Naive thymus-derived CD4-positive, alpha-beta T cell (primary cell): ENCODE results near the gene NR5A1. TPM values are rescaled to one million over a fixed set of nuclear protein-coding genes. Genes with fewer than 3 reads are reported as not detected.

ENCODE experiments used
- ATAC-seq: fragments of 150-1000 bp; cut with Tn5 transposase; 2 replicates; pipeline ENCODE4 v1.10.0; 2021; ENCODE audit warnings: mild to moderate bottlenecking, moderate library complexity
- CTCF ChIA-PET: fragments of 350-600 bp; sonication (Branson Sonifier 250); formaldehyde crosslinking; loops from one replicate; lab custom pipeline; 2021; ENCODE audit warnings: antibody characterized with exemption; lab: Charles Lee
- POLR2A ChIA-PET: fragments of 350-600 bp; sonication (Branson Sonifier 250); formaldehyde crosslinking; loops from one replicate; lab custom pipeline; 2021; ENCODE audit warnings: antibody characterized with exemption, inconsistent platforms; lab: Charles Lee
- DNase-seq, 9 donors: peaks; one replicate each; pipeline versions ENCODE4 v3.0.0 to v3.0.0-alpha.2; 2020 to 2022; ENCODE audit warnings: mixed read lengths in 1 of 9
- H3K27ac ChIP-seq: one replicate; pipeline ENCODE4 v1.7.0; 2013; ENCODE audit warnings: mild to moderate bottlenecking, low read depth, low read length, moderate library complexity
- H3K27me3 ChIP-seq, 2 donors: one replicate each; pipeline ENCODE4 v1.7.0; 2013; ENCODE audit warnings: low read length in 2 of 2, mild to moderate bottlenecking in 2 of 2, moderate library complexity in 2 of 2; ENCODE audit not compliant: control insufficient read depth in 2 of 2, insufficient read depth in 2 of 2
- H3K36me3 ChIP-seq, 3 experiments: 1 replicate in 2 of 3; 2 replicates in 1 of 3; pipeline ENCODE4 v1.7.0; 2013; ENCODE audit warnings: low read length in 3 of 3, mild to moderate bottlenecking in 3 of 3, moderate library complexity in 1 of 3; ENCODE audit not compliant: insufficient read depth in 3 of 3, control insufficient read depth in 2 of 3
- H3K4me1 ChIP-seq, 2 donors: one replicate each; pipeline ENCODE4 v1.7.0; 2013; ENCODE audit warnings: low read length in 2 of 2, mild to moderate bottlenecking in 2 of 2, moderate library complexity in 1 of 2; ENCODE audit not compliant: control insufficient read depth in 2 of 2, insufficient read depth in 2 of 2
- H3K4me3 ChIP-seq: 2 replicates; pipeline ENCODE4 v1.7.0; 2013; ENCODE audit warnings: mild to moderate bottlenecking, low read length
- H3K9me3 ChIP-seq, 3 experiments: 1 replicate in 2 of 3; 2 replicates in 1 of 3; pipeline ENCODE4 v1.7.0; 2013; ENCODE audit warnings: low read length in 3 of 3; ENCODE audit not compliant: control insufficient read depth in 2 of 3
- H3K27ac Mint-ChIP-seq, 9 donors: one replicate each; pipeline ENCODE4 v1.8.0; 2020 to 2022; ENCODE audit warnings: mixed read lengths in 9 of 9, mild to moderate bottlenecking in 8 of 9, moderate library complexity in 5 of 9, inconsistent platforms in 2 of 9
- H3K27me3 Mint-ChIP-seq, 5 donors: one replicate each; pipeline ENCODE4 v1.8.0; 2021 to 2022; ENCODE audit warnings: mixed read lengths in 5 of 5, mild to moderate bottlenecking in 1 of 5
- H3K36me3 Mint-ChIP-seq, 5 donors: one replicate each; pipeline ENCODE4 v1.8.0; 2020 to 2022; ENCODE audit warnings: mixed read lengths in 5 of 5, mild to moderate bottlenecking in 3 of 5, inconsistent platforms in 1 of 5
- H3K4me1 Mint-ChIP-seq, 7 donors: one replicate each; pipeline ENCODE4 v1.8.0; 2020 to 2022; ENCODE audit warnings: mixed read lengths in 7 of 7, mild to moderate bottlenecking in 3 of 7, inconsistent platforms in 1 of 7
- H3K4me3 Mint-ChIP-seq, 10 donors: one replicate each; pipeline ENCODE4 v1.8.0; 2020 to 2022; ENCODE audit warnings: mild to moderate bottlenecking in 10 of 10, mixed read lengths in 10 of 10, moderate library complexity in 6 of 10, inconsistent platforms in 2 of 10
- H3K9me3 Mint-ChIP-seq, 11 donors: one replicate each; pipeline ENCODE4 v1.8.0; 2020 to 2022; ENCODE audit warnings: mixed read lengths in 11 of 11, mild to moderate bottlenecking in 4 of 11, inconsistent platforms in 1 of 11, moderate library complexity in 1 of 11
- intact Hi-C, 2 donors: fragments of 100-400 bp; cut with micrococcal nuclease; formaldehyde crosslinking; loops; one replicate each; pipeline ENCODE4 v1.15.1; 2023
- polyA plus RNA-seq, 2 donors: library from polyadenylated mRNA; unstranded; fragments of 300-500 nt; fragmentation: Illumina TruSeq; gene quantifications; one replicate each; pipeline ENCODE4 v1.2.3, GENCODE V29; 2021
- total RNA-seq, 6 experiments: library from RNA in 5 of 6; stranded (reverse) in 5 of 6; gene quantifications; 1 replicate in 5 of 6; 2 replicates in 1 of 6; pipeline ENCODE4 v1.2.3 and lab custom pipeline; 2021 to 2026

The NR5A1 gene
- total and polyA plus RNA-seq, 7 experiments from 2014 or later = 0.11 TPM; not detected in 6

DNA sequence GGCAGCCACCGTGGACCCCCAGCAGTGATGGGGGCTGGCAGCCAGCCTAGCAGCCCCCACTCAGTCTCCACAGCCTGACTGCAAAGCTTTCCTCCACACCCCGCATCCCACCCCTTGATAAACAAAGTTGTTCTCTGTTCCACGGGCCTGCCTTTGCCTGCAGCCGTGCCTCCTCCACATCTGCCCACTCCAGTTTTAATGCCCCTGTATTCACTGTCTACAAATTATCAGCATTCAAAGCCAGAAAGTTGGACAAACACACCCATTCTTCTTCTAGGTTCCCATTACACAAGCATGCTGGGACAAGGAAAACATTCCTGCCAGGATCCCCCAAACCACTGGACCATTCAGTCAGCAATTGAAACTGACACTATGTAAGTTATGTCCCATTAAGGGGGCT is 23.0 kb upstream of the NR5A1 start:
- intact Hi-C loops = no loop called here
- ChIA-PET POLR2A (no interaction called here), CTCF (no interaction called here)
- Mint-ChIP-seq H3K27me3 (peaks cover 0 to 2% (median 0%) of the 10 kb centered on the region in 5 donors), H3K4me1 (no peaks in the 10 kb centered on the region), H3K27ac (no peak overlapping the region), H3K4me3 (no peak overlapping the region), H3K9me3 (no peaks in the 10 kb centered on the region), H3K36me3 (no peaks in the 10 kb centered on the region)
- no peaks in the 10 kb centered on the region for H3K4me1 ChIP-seq
- ATAC-seq (no peak), DNase-seq (no peak)
- no peak overlapping the region for H3K4me3 ChIP-seq
- H3K27ac ChIP-seq = no peak overlapping the region
- H3K9me3 ChIP-seq = no peaks in the 10 kb centered on the region
- H3K36me3 ChIP-seq = no peaks in the 10 kb centered on the region
- no peaks in the 10 kb centered on the region for H3K27me3 ChIP-seq

DNA sequence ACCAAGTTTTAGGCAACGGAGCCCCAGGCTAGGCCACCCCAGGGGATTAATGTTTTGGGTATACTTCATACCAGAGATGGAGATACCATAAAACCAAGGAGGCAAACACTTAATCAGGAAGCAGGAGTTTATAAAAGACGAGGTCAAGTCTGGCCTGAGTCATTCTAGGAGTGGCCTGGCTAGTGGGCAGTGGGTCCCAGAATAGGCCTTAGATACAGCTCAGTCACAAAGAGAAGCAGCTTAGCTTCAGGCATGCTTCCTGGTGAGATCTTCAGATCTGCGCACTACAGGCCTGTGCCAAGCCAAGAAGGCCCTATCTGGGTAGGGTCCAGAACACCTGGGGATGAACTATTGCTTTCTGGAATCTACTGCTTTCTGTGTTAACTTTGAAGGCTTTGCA is 20.6 kb upstream of the NR5A1 start:
- H3K36me3 Mint-ChIP-seq = no peaks in the 10 kb centered on the region
- Histone ChIP-seq H3K36me3 (no peaks in the 10 kb centered on the region), H3K4me1 (no peaks in the 10 kb centered on the region), H3K4me3 (no peak overlapping the region), H3K27me3 (no peaks in the 10 kb centered on the region), H3K9me3 (no peaks in the 10 kb centered on the region), H3K27ac (no peak overlapping the region)
- H3K27me3 Mint-ChIP-seq = peaks cover 0 to 6% (median 0%) of the 10 kb centered on the region in 5 donors
- no peaks in the 10 kb centered on the region for H3K9me3 Mint-ChIP-seq
- ChIA-PET POLR2A (no interaction called here), CTCF (no interaction called here)
- no peak overlapping the region for H3K27ac Mint-ChIP-seq
- no peak overlapping the region for H3K4me3 Mint-ChIP-seq
- intact Hi-C loops = no loop called here
- no peaks in the 10 kb centered on the region for H3K4me1 Mint-ChIP-seq
- ATAC-seq (no peak), DNase-seq (no peak)

- DNase-seq (no peak), ATAC-seq (no peak)
- H3K4me3 ChIP-seq = no peak overlapping the region
- H3K9me3 ChIP-seq = no peaks in the 10 kb centered on the region
- no peaks in the 10 kb centered on the region for H3K4me1 ChIP-seq
- H3K27me3 ChIP-seq = no peaks in the 10 kb centered on the region
- H3K9me3 Mint-ChIP-seq = no peaks in the 10 kb centered on the region
- no peaks in the 10 kb centered on the region for H3K4me1 Mint-ChIP-seq
- no peaks in the 10 kb centered on the region for H3K36me3 ChIP-seq
- H3K27me3 Mint-ChIP-seq = peaks cover 0 to 9% (median 4%) of the 10 kb centered on the region in 5 donors
- H3K4me3 Mint-ChIP-seq = no peak overlapping the region
- intact Hi-C loops = no loop called here
- H3K36me3 Mint-ChIP-seq = no peaks in the 10 kb centered on the region
- ChIA-PET CTCF (interaction anchor here (1.3 kb wide), 1 partner anchor 9 kb away, joined by 5 read pairs; no protein-coding TSS in a partner anchor), POLR2A (no interaction called here)
- H3K27ac ChIP-seq = no peak overlapping the region
- no peak overlapping the region for H3K27ac Mint-ChIP-seq
Observed at GRCh38 chr9:124526174-124526573, 19.0 kb upstream of the NR5A1 start.

GRCh38 chr9:124522121-124523098 is 15.2 kb upstream of the NR5A1 start:
- no peak overlapping the region for H3K4me3 Mint-ChIP-seq
- no peak overlapping the region for H3K27ac ChIP-seq
- DNase-seq = no peak
- H3K9me3 Mint-ChIP-seq = no peaks in the 10 kb centered on the region
- H3K36me3 Mint-ChIP-seq = no peaks in the 10 kb centered on the region
- CTCF ChIA-PET = no interaction called here
- peaks cover 0 to 25% (median 6%) of the 10 kb centered on the region in 5 donors for H3K27me3 Mint-ChIP-seq
- ATAC-seq = no peak
- H3K27ac Mint-ChIP-seq = no peak overlapping the region
- no peaks in the 10 kb centered on the region for H3K4me1 ChIP-seq
- POLR2A ChIA-PET = no interaction called here
- H3K9me3 ChIP-seq = no peaks in the 10 kb centered on the region
- intact Hi-C loops = no loop called here
- H3K36me3 ChIP-seq = no peaks in the 10 kb centered on the region
- no peaks in the 10 kb centered on the region for H3K4me1 Mint-ChIP-seq
- peaks cover 0 to 6% of the 10 kb centered on the region in 2 donors for H3K27me3 ChIP-seq
- no peak overlapping the region for H3K4me3 ChIP-seq

- Histone ChIP-seq H3K27me3 (peaks cover 0 to 6% of the 10 kb centered on the region in 2 donors), H3K4me3 (no peak overlapping the region), H3K36me3 (no peaks in the 10 kb centered on the region), H3K9me3 (no peaks in the 10 kb centered on the region), H3K4me1 (no peaks in the 10 kb centered on the region), H3K27ac (no peak overlapping the region)
- Mint-ChIP-seq H3K27me3 (peaks cover 0 to 25% (median 4%) of the 10 kb centered on the region in 5 donors), H3K4me1 (no peaks in the 10 kb centered on the region), H3K36me3 (no peaks in the 10 kb centered on the region), H3K27ac (no peak overlapping the region), H3K4me3 (no peak overlapping the region), H3K9me3 (no peaks in the 10 kb centered on the region)
- no peak for DNase-seq
- ATAC-seq = no peak
- intact Hi-C loops = no loop called here
- CTCF ChIA-PET = no interaction called here
- POLR2A ChIA-PET = no interaction called here
Observed at GRCh38 chr9:124521142-124521541, 13.9 kb upstream of the NR5A1 start.

DNA sequence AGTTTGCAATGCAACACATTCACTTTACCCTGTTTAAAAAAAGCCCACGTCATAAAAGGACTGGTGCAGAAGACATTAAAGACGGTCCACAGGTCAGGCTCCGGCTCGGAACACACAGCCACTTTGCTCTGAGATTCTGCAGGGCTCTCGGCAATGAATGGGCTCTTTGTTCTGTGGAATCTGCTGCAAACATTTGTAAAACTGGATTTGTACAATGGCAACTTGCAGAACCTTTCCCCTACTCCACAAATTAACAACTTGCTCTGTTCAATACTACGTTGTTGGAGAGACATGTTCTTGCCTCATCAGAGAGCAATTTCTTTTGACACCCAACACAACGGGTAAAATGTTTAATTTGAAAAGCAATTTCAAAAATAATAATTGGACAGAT is 13.0 kb upstream of the NR5A1 start:
- ChIA-PET CTCF (no interaction called here), POLR2A (no interaction called here)
- H3K4me3 Mint-ChIP-seq = no peak overlapping the region
- no peaks in the 10 kb centered on the region for H3K9me3 Mint-ChIP-seq
- Histone ChIP-seq H3K27ac (no peak overlapping the region), H3K4me1 (no peaks in the 10 kb centered on the region), H3K27me3 (peaks cover 0 to 6% of the 10 kb centered on the region in 2 donors), H3K9me3 (no peaks in the 10 kb centered on the region), H3K4me3 (no peak overlapping the region), H3K36me3 (no peaks in the 10 kb centered on the region)
- DNase-seq (no peak), ATAC-seq (no peak)
- intact Hi-C loops = no loop called here
- no peaks in the 10 kb centered on the region for H3K4me1 Mint-ChIP-seq
- H3K27me3 Mint-ChIP-seq = peaks cover 0 to 24% (median 4%) of the 10 kb centered on the region in 5 donors
- H3K27ac Mint-ChIP-seq = no peak overlapping the region
- H3K36me3 Mint-ChIP-seq = no peaks in the 10 kb centered on the region

GRCh38 chr9:124518116-124518515 is 10.9 kb upstream of the NR5A1 start:
- Mint-ChIP-seq H3K4me3 (no peak overlapping the region), H3K36me3 (no peaks in the 10 kb centered on the region), H3K4me1 (peaks cover 0 to 3% (median 0%) of the 10 kb centered on the region in 7 donors), H3K27me3 (peaks cover 0 to 24% (median 7%) of the 10 kb centered on the region in 5 donors), H3K9me3 (no peaks in the 10 kb centered on the region), H3K27ac (peak overlapping the region in 1 of 9 donors; percentile 76)
- Histone ChIP-seq H3K4me1 (no peaks in the 10 kb centered on the region), H3K9me3 (no peaks in the 10 kb centered on the region), H3K27me3 (peaks cover 0 to 6% of the 10 kb centered on the region in 2 donors), H3K36me3 (no peaks in the 10 kb centered on the region), H3K4me3 (no peak overlapping the region), H3K27ac (no peak overlapping the region)
- DNase-seq = no peak
- ChIA-PET CTCF (no interaction called here), POLR2A (no interaction called here)
- intact Hi-C loops = no loop called here
- no peak for ATAC-seq
